Amygdala (tissue), 56 donors: ENCODE measurements around the gene MMP28.

Experiments
- DNase-seq, 56 donors: peaks; one replicate each; lab custom pipeline; 2025; lab: John Stamatoyannopoulos, UW

MMP28 gene

GRCh38 chr17:35795007-35795870 lies at the start of gene MMP28:
TSS of gene MMP28 (minus strand) at chr17:35795641. CDS start at chr17:35795377, 264 bp downstream.
- DNase-seq: peak in 4 of 56 donors; percentile 18 to 32 (median 24)

GRCh38 chr17:35844547-35844946 lies 49.1 kb upstream of the MMP28 start:
- DNase-seq: no peak

- no peak for DNase-seq
Measured at GRCh38 chr17:35843698-35844097, 48.3 kb upstream of the MMP28 start.

GRCh38 chr17:35842239-35842638 lies 46.8 kb upstream of the MMP28 start:
- no peak for DNase-seq

- no peak for DNase-seq
Measured at GRCh38 chr17:35841505-35841904, 46.1 kb upstream of the MMP28 start.

- DNase-seq: no peak
Measured at GRCh38 chr17:35841101-35841500, 45.7 kb upstream of the MMP28 start.

GRCh38 chr17:35825206-35825605 lies 29.8 kb upstream of the MMP28 start:
- DNase-seq: no peak

GRCh38 chr17:35821308-35821707 lies 25.9 kb upstream of the MMP28 start:
- no peak for DNase-seq

GRCh38 chr17:35819455-35819854 lies 24.0 kb upstream of the MMP28 start:
- DNase-seq: no peak

- DNase-seq: no peak
Measured at GRCh38 chr17:35817196-35817595, 21.8 kb upstream of the MMP28 start.

- no peak for DNase-seq
Measured at GRCh38 chr17:35816723-35817122, 21.3 kb upstream of the MMP28 start.

- DNase-seq: no peak
Measured at GRCh38 chr17:35812456-35812855, 17.0 kb upstream of the MMP28 start.

- no peak for DNase-seq
Measured at GRCh38 chr17:35811759-35812158, 16.3 kb upstream of the MMP28 start.

GRCh38 chr17:35809855-35810461 lies 14.5 kb upstream of the MMP28 start:
- peak in 3 of 56 donors; percentile 51 to 73 (median 68) for DNase-seq

- DNase-seq: peak; percentile 58 to 98 (median 94)
Measured at GRCh38 chr17:35808962-35809854, 13.8 kb upstream of the MMP28 start, which contains the start of gene TAF15. TSS of gene TAF15 (plus strand) at chr17:35809484. CDS start at chr17:35809570, 86 bp downstream.

- DNase-seq: no peak
Measured at GRCh38 chr17:35808240-35808961, 13.0 kb upstream of the MMP28 start.

GRCh38 chr17:35807371-35808144 lies 12.1 kb upstream of the MMP28 start:
- no peak for DNase-seq

- DNase-seq: peak in 14 of 56 donors; percentile 13 to 64 (median 43)
Measured at GRCh38 chr17:35804658-35805192, 9.3 kb upstream of the MMP28 start.
